Measurements from ENCODE around the gene SLC25A36. TPM values are rescaled to one million over a fixed set of nuclear protein-coding genes. Genes with fewer than 3 reads are reported as not detected.
"Not testable (repeated sequence)": the region's sequence is repeated elsewhere in the genome, so short reads cannot be mapped to it uniquely, and the experiment has no call there.

The SLC25A36 gene
- total RNA-seq, 1 donor from 2014 or later: 80.7 TPM

GRCh38 chr3:140995881-140996280 lies 54.2 kb downstream of the SLC25A36 start:
- no peak for DNase-seq (ENCODE audit: low spot score)

GRCh38 chr3:141000027-141000663 lies 58.5 kb downstream of the SLC25A36 start:
- DNase-seq (ENCODE audit: low spot score): peak; percentile 63

GRCh38 chr3:141000686-141001085 lies 59.0 kb downstream of the SLC25A36 start:
- DNase-seq (ENCODE audit: low spot score): no peak

GRCh38 chr3:141006344-141006743 lies 64.7 kb downstream of the SLC25A36 start:
- no peak for DNase-seq (ENCODE audit: low spot score)

- no peak for DNase-seq (ENCODE audit: low spot score)
These were observed 67.9 kb downstream of the SLC25A36 start for GRCh38 chr3:141009496-141009895.

GRCh38 chr3:141011232-141011996 lies 69.8 kb downstream of the SLC25A36 start:
- peak; percentile 76 for DNase-seq (ENCODE audit: low spot score)

GRCh38 chr3:141011997-141012262 lies 70.3 kb downstream of the SLC25A36 start:
- no peak for DNase-seq (ENCODE audit: low spot score)

- no peak for DNase-seq (ENCODE audit: low spot score)
These were observed 70.9 kb downstream of the SLC25A36 start for GRCh38 chr3:141012571-141012970.

GRCh38 chr3:141015481-141015880 lies 73.8 kb downstream of the SLC25A36 start:
- DNase-seq (ENCODE audit: low spot score): no peak

GRCh38 chr3:141017366-141018322 lies 76.0 kb downstream of the SLC25A36 start:
- not testable (repeated sequence) for DNase-seq (ENCODE audit: low spot score)

- no peak for DNase-seq (ENCODE audit: low spot score)
These were observed 77.6 kb downstream of the SLC25A36 start for GRCh38 chr3:141019244-141019643.

- DNase-seq (ENCODE audit: low spot score): no peak
These were observed 78.7 kb downstream of the SLC25A36 start for GRCh38 chr3:141020143-141020830.

- no peak for DNase-seq (ENCODE audit: low spot score)
These were observed 79.6 kb downstream of the SLC25A36 start for GRCh38 chr3:141021261-141021660.

Other genes with a start within 250 kb of the SLC25A36 start
- 0.47 TPM for gene SPSB4, start 109.5 kb downstream of the SLC25A36 start, total RNA-seq